Esophagus squamous epithelium (tissue), 5 donors: ENCODE results near the gene RERG. TPM values are rescaled to one million over a fixed set of nuclear protein-coding genes. Genes with fewer than 3 reads are reported as not detected.

Experiments used
- DNase-seq: peaks from one replicate; lab custom pipeline; 2025; lab: John Stamatoyannopoulos, UW
- H3K27ac ChIP-seq, 4 donors: fragments of 200-600 bp; sonication (generic); one replicate each; pipeline ENCODE4 v1.5.1; 2016 to 2019; ENCODE audit warnings: mild to moderate bottlenecking in 1 of 4
- H3K27me3 ChIP-seq, 4 donors: fragments of 200-600 bp; sonication (generic); 1 replicate in 3 of 4; 2 replicates in 1 of 4; pipeline versions ENCODE4 v1.5.1 to v1.6.0; 2017 to 2021; ENCODE audit warnings: antibody characterized with exemption in 1 of 4
- H3K36me3 ChIP-seq, 3 donors: fragments of 200-600 bp; sonication (generic); one replicate each; pipeline ENCODE4 v1.5.1; 2016 to 2019
- H3K4me1 ChIP-seq, 3 donors: fragments of 200-600 bp; sonication (generic); one replicate each; pipeline ENCODE4 v1.5.1; 2017 to 2019
- H3K4me3 ChIP-seq, 4 donors: fragments of 200-600 bp; sonication (generic); 1 replicate in 3 of 4; 2 replicates in 1 of 4; pipeline ENCODE4 v1.5.1; 2016 to 2019; ENCODE audit warnings: mild to moderate bottlenecking in 2 of 4, moderate library complexity in 1 of 4
- H3K9me3 ChIP-seq, 3 donors: fragments of 200-600 bp; sonication (generic); one replicate each; pipeline ENCODE4 v1.5.1; 2016 to 2019
- CTCF ChIP-seq, 6 experiments: fragments of 450-650 bp in 4 of 6; fragments of 200-600 bp in 2 of 6; sonication (generic) in 2 of 6; IDR thresholded peaks; one replicate each; pipeline ENCODE4 v1.5.1; 2016 to 2019; ENCODE audit warnings: antibody characterized with exemption in 6 of 6, mild to moderate bottlenecking in 4 of 6, moderate library complexity in 4 of 6
- POLR2A ChIP-seq, 4 donors: fragments of 450-650 bp; IDR thresholded peaks; one replicate each; pipeline ENCODE4 v1.6.1; 2017; ENCODE audit warnings: antibody characterized with exemption in 4 of 4, mild to moderate bottlenecking in 4 of 4, moderate library complexity in 3 of 4
- WGBS, 2 donors: methylation state at CpG; one replicate each; pipeline ENCODE4 v1.1.5; 2018; 5-methylcytosine and 5-hydroxymethylcytosine counted together
- intact Hi-C: fragments of 100-400 bp; cut with DNase I; formaldehyde crosslinking; loops from one replicate; pipeline ENCODE4 v1.15.0; 2022
- total RNA-seq, 4 donors: library from RNA; depleted of rRNA; stranded (reverse); fragments of >200 nt; gene quantifications; one replicate each; pipeline ENCODE4 v1.1.0, GENCODE V29; 2016
- donor health status: DM: yes; HTN: yes; CAD: no.

Gene RERG
- total RNA-seq, 4 donors from 2014 or later = 1.4 to 15.1 (median 7.0) TPM

- no peaks in the 10 kb centered on the region for H3K27me3 ChIP-seq
- intact Hi-C loops = no loop called here
- H3K36me3 ChIP-seq = no peaks in the 10 kb centered on the region
- TF ChIP-seq POLR2A (IDR thresholded peaks at IDR 0.05) (no peak), CTCF (IDR thresholded peaks at IDR 0.05) (no peak)
- DNase-seq = no peak
- WGBS, 2 donors = 75 to 80% methylated on average over 3 of the region's 3 CpGs
- H3K27ac ChIP-seq = peak overlapping the region in 3 of 4 donors; percentile 31 to 63 (median 56)
- no peak overlapping the region for H3K4me3 ChIP-seq
- peaks cover 0 to 42% (median 17%) of the 10 kb centered on the region in 3 donors for H3K4me1 ChIP-seq
- no peaks in the 10 kb centered on the region for H3K9me3 ChIP-seq
Measured at GRCh38 chr12:15158083-15158482, 63.1 kb downstream of the RERG start.

GRCh38 chr12:15157269-15157671, 63.9 kb downstream of the RERG start:
- no peak for TF ChIP-seq CTCF (IDR thresholded peaks at IDR 0.05)
- no peak for TF ChIP-seq POLR2A (IDR thresholded peaks at IDR 0.05)
- WGBS, 2 donors = 62 to 63% methylated on average over 2 of the region's 2 CpGs
- no peaks in the 10 kb centered on the region for H3K9me3 ChIP-seq
- peaks cover 0 to 47% (median 23%) of the 10 kb centered on the region in 3 donors for H3K4me1 ChIP-seq
- no peaks in the 10 kb centered on the region for H3K27me3 ChIP-seq
- no peak overlapping the region for H3K4me3 ChIP-seq
- intact Hi-C loops = no loop called here
- H3K27ac ChIP-seq = peak overlapping the region in 3 of 4 donors; percentile 56 to 66 (median 63)
- no peaks in the 10 kb centered on the region for H3K36me3 ChIP-seq
- no peak for DNase-seq

GRCh38 chr12:15155271-15155670, 65.9 kb downstream of the RERG start:
- H3K4me1 ChIP-seq = peaks cover 0 to 65% (median 31%) of the 10 kb centered on the region in 3 donors
- intact Hi-C loops = no loop called here

GRCh38 chr12:15154103-15154502, 67.1 kb downstream of the RERG start:
- no peaks in the 10 kb centered on the region for H3K27me3 ChIP-seq
- TF ChIP-seq POLR2A (IDR thresholded peaks at IDR 0.05) (no peak), CTCF (IDR thresholded peaks at IDR 0.05) (no peak)
- no peak for DNase-seq
- H3K4me1 ChIP-seq = peaks cover 0 to 65% (median 31%) of the 10 kb centered on the region in 3 donors
- H3K9me3 ChIP-seq = no peaks in the 10 kb centered on the region
- 26 to 42% methylated on average over 3 of the region's 3 CpGs for WGBS, 2 donors
- H3K4me3 ChIP-seq = no peak overlapping the region
- peak overlapping the region; percentile 1 to 70 (median 43) for H3K27ac ChIP-seq
- intact Hi-C loops = no loop called here
- no peaks in the 10 kb centered on the region for H3K36me3 ChIP-seq

More at GRCh38 chr12:15155271-15155670, 65.9 kb downstream of the RERG start:
- Histone ChIP-seq H3K4me3 (no peak overlapping the region), H3K27me3 (no peaks in the 10 kb centered on the region), H3K36me3 (no peaks in the 10 kb centered on the region), H3K27ac (peak overlapping the region; percentile 18 to 68 (median 54)), H3K9me3 (no peaks in the 10 kb centered on the region)
- 8 to 63% methylated on average over 1 of the region's 1 CpG for WGBS, 2 donors
- TF ChIP-seq POLR2A (IDR thresholded peaks at IDR 0.05) (no peak), CTCF (IDR thresholded peaks at IDR 0.05) (no peak)
- DNase-seq = no peak

GRCh38 chr12:15152868-15153267, 68.3 kb downstream of the RERG start:
- TF ChIP-seq POLR2A (IDR thresholded peaks at IDR 0.05) = no peak
- TF ChIP-seq CTCF (IDR thresholded peaks at IDR 0.05) = no peak
- Histone ChIP-seq H3K27me3 (no peaks in the 10 kb centered on the region), H3K4me1 (peaks cover 0 to 72% (median 31%) of the 10 kb centered on the region in 3 donors), H3K4me3 (no peak overlapping the region), H3K9me3 (no peaks in the 10 kb centered on the region), H3K36me3 (no peaks in the 10 kb centered on the region), H3K27ac (peak overlapping the region in 3 of 4 donors; percentile 35 to 68 (median 56))
- 15 to 23% methylated on average over 2 of the region's 2 CpGs for WGBS, 2 donors
- DNase-seq = no peak
- intact Hi-C loops = loop anchor here (2.0 kb wide), 1 partner anchor 68 kb away; the partner anchor contains the start of gene RERG
